IMR-90 (cell line): ENCODE data around the gene NCDN. TPM values are rescaled to one million over a fixed set of nuclear protein-coding genes. Genes with fewer than 3 reads are reported as not detected.
A peak's percentile ranks its signal among the peaks of the same experiment; 100 is the strongest.

Experiments used
- ATAC-seq: fragments of 200-7000 bp; cut with Tn5 transposase; 2 replicates; pipeline ENCODE4 v1.9.1; 2020; ENCODE audit warnings: low read depth, mild to moderate bottlenecking, moderate library complexity
- BruUV-seq: library from RNA; stranded (reverse); fragments of 400-500 nt; replicated peaks from 2 replicates; lab custom pipeline; 2021; lab: Mats Ljungman, UMichigan
- CTCF ChIA-PET: fragments of 300-600 bp; formaldehyde crosslinking; extraction: SDS; loops from one replicate; lab custom pipeline; 2021; ENCODE audit warnings: antibody characterized with exemption; lab: Yijun Ruan, JAX
- POLR2A ChIA-PET: fragments of 300-600 bp; sonication (Branson Sonifier 250); formaldehyde crosslinking; loops from one replicate; lab custom pipeline; 2022; ENCODE audit warnings: antibody characterized with exemption; ENCODE audit not compliant: unreplicated experiment; lab: Charles Lee
- DNase-seq: peaks from one replicate; pipeline ENCODE4 v3.0.0; 2013
- H2AFZ ChIP-seq: replicated peaks from 2 replicates; pipeline ENCODE3; 2013; ENCODE audit warnings: low read length, mild to moderate bottlenecking; ENCODE audit not compliant: poor library complexity
- H2AK5ac ChIP-seq: 2 replicates; pipeline ENCODE4 v1.6.1; 2013; ENCODE audit warnings: low read depth, low read length, inconsistent platforms
- H2AK9ac ChIP-seq: replicated peaks from 2 replicates; pipeline ENCODE3; 2013; ENCODE audit warnings: mild to moderate bottlenecking, low read depth, low read length, moderate library complexity; ENCODE audit not compliant: poor library complexity
- H2BK120ac ChIP-seq: 2 replicates; pipeline ENCODE4 v1.6.1; 2013; ENCODE audit warnings: low read depth, low read length, inconsistent platforms
- H2BK15ac ChIP-seq: 3 replicates; pipeline ENCODE4 v1.6.1; 2013; ENCODE audit warnings: low read depth, low read length, inconsistent platforms
- H2BK20ac ChIP-seq: 2 replicates; pipeline ENCODE4 v1.6.1; 2013; ENCODE audit warnings: low read depth, mild to moderate bottlenecking, inconsistent platforms, low read length, moderate library complexity
- H2BK5ac ChIP-seq: 2 replicates; pipeline ENCODE4 v1.6.1; 2013; ENCODE audit warnings: mild to moderate bottlenecking, low read depth, low read length, inconsistent platforms; ENCODE audit not compliant: poor library complexity, severe bottlenecking
- H3K14ac ChIP-seq: replicated peaks from 2 replicates; pipeline ENCODE4 v1.6.1; 2013; ENCODE audit warnings: low read depth, low read length, inconsistent platforms
- H3K18ac ChIP-seq: 2 replicates; pipeline ENCODE4 v1.6.1; 2013; ENCODE audit warnings: low read depth, low read length, control low read depth
- H3K23ac ChIP-seq: 2 replicates; pipeline ENCODE4 v1.6.1; 2013; ENCODE audit warnings: low read depth, low read length, inconsistent platforms
- H3K27ac ChIP-seq: 2 replicates; pipeline ENCODE4 v1.5.1; 2013; ENCODE audit warnings: mild to moderate bottlenecking, control low read depth, low read length; ENCODE audit not compliant: insufficient read depth
- H3K27me3 ChIP-seq: 2 replicates; pipeline ENCODE4 v1.6.1; 2013; ENCODE audit warnings: low read length; ENCODE audit not compliant: control insufficient read depth, insufficient read depth
- H3K36me3 ChIP-seq: 2 replicates; pipeline ENCODE4 v1.6.1; 2013; ENCODE audit warnings: low read length, mixed read lengths; ENCODE audit not compliant: control insufficient read depth, insufficient read depth
- H3K4ac ChIP-seq: 2 replicates; pipeline ENCODE4 v1.6.1; 2013; ENCODE audit warnings: low read depth, low read length, inconsistent platforms
- H3K4me1 ChIP-seq: 2 replicates; pipeline ENCODE4 v1.6.1; 2013; ENCODE audit warnings: low read length, mixed read lengths; ENCODE audit not compliant: control insufficient read depth, insufficient read depth
- H3K4me2 ChIP-seq: 2 replicates; pipeline ENCODE4 v1.6.1; 2013; ENCODE audit warnings: low read depth, mild to moderate bottlenecking, control low read depth, low read length, moderate library complexity
- H3K4me3 ChIP-seq: 2 replicates; pipeline ENCODE4 v1.5.1; 2013; ENCODE audit warnings: low read depth, mild to moderate bottlenecking, control low read depth, low read length, moderate library complexity; ENCODE audit not compliant: insufficient read depth
- H3K56ac ChIP-seq: 2 replicates; pipeline ENCODE4 v1.6.1; 2013; ENCODE audit warnings: low read length, inconsistent platforms; ENCODE audit not compliant: insufficient read depth; ENCODE audit errors: extremely low read depth
- H3K79me1 ChIP-seq, 2 experiments: 2 replicates each; pipeline ENCODE4 v1.6.1; 2013; ENCODE audit warnings: low read length in 2 of 2, inconsistent platforms in 1 of 2, low read depth in 1 of 2
- H3K9ac ChIP-seq: 2 replicates; pipeline ENCODE4 v1.6.1; 2013; ENCODE audit warnings: low read depth, low read length, control low read depth
- H3K9me1 ChIP-seq: 2 replicates; pipeline ENCODE4 v1.6.1; 2013; ENCODE audit warnings: low read length, inconsistent platforms; ENCODE audit not compliant: insufficient read depth
- H3K9me3 ChIP-seq: 2 replicates; pipeline ENCODE4 v1.6.1; 2013; ENCODE audit warnings: low read length; ENCODE audit not compliant: control insufficient read depth, insufficient read depth
- H4K20me1 ChIP-seq: 2 replicates; pipeline ENCODE4 v1.6.1; 2013; ENCODE audit warnings: low read length, inconsistent platforms; ENCODE audit not compliant: insufficient read depth
- H4K5ac ChIP-seq: 2 replicates; pipeline ENCODE4 v1.6.1; 2013; ENCODE audit warnings: mild to moderate bottlenecking, low read depth, low read length, control low read depth
- H4K8ac ChIP-seq, 2 experiments: 2 replicates each; pipeline ENCODE4 v1.6.1; 2013; ENCODE audit warnings: low read depth in 2 of 2, low read length in 2 of 2, control low read depth in 1 of 2, inconsistent platforms in 1 of 2
- H4K91ac ChIP-seq: 2 replicates; pipeline ENCODE4 v1.6.1; 2013; ENCODE audit warnings: low read depth, low read length, inconsistent platforms; ENCODE audit not compliant: insufficient read depth
- BHLHE40 ChIP-seq: fragments of 150-350 bp; IDR thresholded peaks from 2 replicates; pipeline ENCODE4 v1.6.1; 2016; ENCODE audit warnings: mild to moderate bottlenecking, low read depth, low read length
- CEBPB ChIP-seq: IDR thresholded peaks from 2 replicates; pipeline ENCODE4 v1.6.1; 2012; ENCODE audit warnings: low read depth, low read length, improper control_type of control experiment
- CHD1 ChIP-seq: IDR thresholded peaks from 2 replicates; pipeline ENCODE4 v1.6.1; 2012; ENCODE audit warnings: low read depth, low read length, improper control_type of control experiment
- CTCF ChIP-seq: conservative IDR thresholded peaks from 2 replicates; pipeline ENCODE4 v1.5.1; 2012; ENCODE audit warnings: mild to moderate bottlenecking, low read depth, low read length, improper control_type of control experiment
- ELK1 ChIP-seq: fragments of 150-350 bp; IDR thresholded peaks from 2 replicates; pipeline ENCODE4 v1.6.1; 2016; ENCODE audit warnings: low read depth, mild to moderate bottlenecking, low read length, moderate library complexity, borderline replicate concordance
- FOS ChIP-seq: fragments of 150-350 bp; IDR thresholded peaks from 2 replicates; pipeline ENCODE4 v1.6.1; 2016; ENCODE audit warnings: low read depth, low read length
- MAZ ChIP-seq: IDR thresholded peaks from 2 replicates; pipeline ENCODE4 v1.6.1; 2012; ENCODE audit warnings: low read depth, mild to moderate bottlenecking, low read length, improper control_type of control experiment, moderate library complexity, borderline replicate concordance
- MXI1 ChIP-seq: IDR thresholded peaks from 2 replicates; pipeline ENCODE4 v1.6.1; 2012; ENCODE audit warnings: low read depth, mild to moderate bottlenecking, low read length, moderate library complexity, borderline replicate concordance
- NFE2L2 ChIP-seq: fragments of 150-350 bp; IDR thresholded peaks from 2 replicates; pipeline ENCODE4 v1.6.1; 2016; ENCODE audit warnings: low read depth, mild to moderate bottlenecking, low read length
- RAD21 ChIP-seq: IDR thresholded peaks from 2 replicates; pipeline ENCODE4 v1.6.1; 2012; ENCODE audit warnings: low read length, improper control_type of control experiment
- RFX5 ChIP-seq: IDR thresholded peaks from 2 replicates; pipeline ENCODE4 v1.8.0; 2012; ENCODE audit warnings: low read depth, mild to moderate bottlenecking, low read length, moderate library complexity
- SMC3 ChIP-seq: fragments of 150-350 bp; IDR thresholded peaks from 2 replicates; pipeline ENCODE4 v1.6.1; 2016; ENCODE audit warnings: low read depth, mild to moderate bottlenecking, antibody characterized with exemption, low read length, moderate library complexity
- dilution Hi-C: fragments of 300-500 bp; cut with HindIII; formaldehyde crosslinking; loops from one replicate; pipeline ENCODE4 v1.14.3; 2018; ENCODE audit warnings: low sequenced_read_pairs; ENCODE audit not compliant: unreplicated experiment
- in situ Hi-C: fragments of 300-500 bp; cut with MboI; formaldehyde crosslinking; loops from 3 replicates; pipeline ENCODE4 v1.14.3; 2019; ENCODE audit warnings: low sequenced_read_pairs, inconsistent platforms, mixed read lengths
- intact Hi-C: fragments of 100-400 bp; cut with micrococcal nuclease; formaldehyde crosslinking; loops from 2 replicates; pipeline ENCODE4 v1.10.0; 2022
- polyA plus RNA-seq, 3 experiments: library from polyadenylated mRNA; depleted of rRNA; stranded (reverse); fragments of >200 nt; gene quantifications; 2 replicates each; pipeline ENCODE4 v1.2.3, GENCODE V29; 2012; ENCODE audit warnings: low replicate concordance in 1 of 3
- total RNA-seq: library from RNA; depleted of rRNA; stranded (reverse); fragments of >200 nt; gene quantifications from 2 replicates; pipeline ENCODE4 v1.2.3, GENCODE V29; 2012

The NCDN gene
- total and polyA plus RNA-seq, 2 of the 4 experiments (the other 2 are of a cell fraction) = 10.0 to 38.8 TPM

GRCh38 chr1:35535243-35535642, 22.4 kb upstream of the NCDN start:
- peaks cover 8% of the 10 kb centered on the region; the same call in 1 of the 2 replicates for H3K36me3 ChIP-seq
- no TSS peak for BruUV-seq
- CTCF ChIA-PET = interaction anchor here (1.4 kb wide), 1 partner anchor 10 kb away, joined by 4 read pairs; no protein-coding TSS in a partner anchor

More at GRCh38 chr1:35535243-35535642, 22.4 kb upstream of the NCDN start:
- no peak overlapping the region for H2BK15ac ChIP-seq
- no peak overlapping the region for H2BK120ac ChIP-seq
- no peak overlapping the region for H4K5ac ChIP-seq
- DNase-seq (peak; percentile 7), ATAC-seq (no peak)
- H3K56ac ChIP-seq = no peak overlapping the region
- no peak overlapping the region for H2BK20ac ChIP-seq
- no peak overlapping the region for H3K4me2 ChIP-seq
- no peak overlapping the region for H3K14ac ChIP-seq
- in situ Hi-C loops = no loop called here
- peaks cover 3% of the 10 kb centered on the region; the same call in 1 of the 2 replicates for H3K9me3 ChIP-seq
- no peak overlapping the region for H2AK9ac ChIP-seq
- H3K4ac ChIP-seq = no peak overlapping the region
- no peak overlapping the region for H3K18ac ChIP-seq
- peaks cover 34 to 61% of the 10 kb centered on the region in 2 experiments for H3K79me1 ChIP-seq
- no peak overlapping the region for H4K91ac ChIP-seq
- TF ChIP-seq MAZ (no peak), NFE2L2 (no peak), MXI1 (no peak), ELK1 (no peak), BHLHE40 (no peak), RFX5 (no peak), CHD1 (no peak), RAD21 (no peak), FOS (no peak), SMC3 (no peak), CEBPB (no peak), CTCF (no peak)
- H3K9me1 ChIP-seq = peaks cover 12% of the 10 kb centered on the region
- H4K8ac ChIP-seq = no peak overlapping the region
- H3K27me3 ChIP-seq = no peaks in the 10 kb centered on the region
- no peak overlapping the region for H2AFZ ChIP-seq
- no peak overlapping the region for H3K4me3 ChIP-seq
- peaks cover 19% of the 10 kb centered on the region for H3K4me1 ChIP-seq
- dilution Hi-C loops = no loop called here
- H4K20me1 ChIP-seq = peaks cover 16% of the 10 kb centered on the region; the same call in 1 of the 2 replicates
- H2AK5ac ChIP-seq = no peak overlapping the region
- H3K23ac ChIP-seq = no peak overlapping the region
- no peak overlapping the region for H3K27ac ChIP-seq
- no peak overlapping the region for H2BK5ac ChIP-seq
- H3K9ac ChIP-seq = no peak overlapping the region
- POLR2A ChIA-PET = no interaction called here
- intact Hi-C loops = no loop called here
